HG02870 (cell line): ENCODE data around the gene IFI27L2.
"Not testable (repeated sequence)": the region's sequence is repeated elsewhere in the genome, so short reads cannot be mapped to it uniquely, and the experiment has no call there.

Source experiments
- ATAC-seq: cut with Tn5 transposase; IDR thresholded peaks from one replicate; pipeline ENCODE4 v1.9.1; 2021; ENCODE audit warnings: mild to moderate bottlenecking, moderate library complexity; ENCODE audit not compliant: unreplicated experiment

IFI27L2 gene, protein sequence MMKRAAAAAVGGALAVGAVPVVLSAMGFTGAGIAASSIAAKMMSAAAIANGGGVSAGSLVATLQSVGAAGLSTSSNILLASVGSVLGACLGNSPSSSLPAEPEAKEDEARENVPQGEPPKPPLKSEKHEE

GRCh38 chr14:94129111-94129757, at the start of gene IFI27L2:
IFI27L2 (minus strand) TSS chr14:94129604; CDS start chr14:94129564, 40 bp downstream.
- peak; percentile 94 for ATAC-seq

DNA sequence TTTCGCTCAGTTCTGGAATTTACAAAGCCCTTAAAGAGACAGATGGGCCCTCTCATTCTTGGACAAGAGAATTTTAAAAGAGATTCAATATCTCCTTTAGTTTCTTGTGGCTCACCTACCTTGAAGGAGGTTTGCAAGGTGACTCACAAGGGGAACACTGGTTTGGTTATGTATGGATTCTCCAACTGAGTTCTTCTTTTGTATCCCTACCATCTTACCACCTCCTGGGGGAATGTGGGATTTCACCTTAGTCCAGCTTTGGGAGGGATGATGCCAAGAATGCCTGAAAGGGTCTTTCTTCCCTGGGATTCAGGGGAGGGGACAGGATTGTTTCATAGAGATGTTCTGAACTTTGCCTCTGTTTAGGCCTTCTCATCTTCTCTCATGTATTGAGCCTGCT, 48.4 kb upstream of the IFI27L2 start:
- ATAC-seq: no peak

DNA sequence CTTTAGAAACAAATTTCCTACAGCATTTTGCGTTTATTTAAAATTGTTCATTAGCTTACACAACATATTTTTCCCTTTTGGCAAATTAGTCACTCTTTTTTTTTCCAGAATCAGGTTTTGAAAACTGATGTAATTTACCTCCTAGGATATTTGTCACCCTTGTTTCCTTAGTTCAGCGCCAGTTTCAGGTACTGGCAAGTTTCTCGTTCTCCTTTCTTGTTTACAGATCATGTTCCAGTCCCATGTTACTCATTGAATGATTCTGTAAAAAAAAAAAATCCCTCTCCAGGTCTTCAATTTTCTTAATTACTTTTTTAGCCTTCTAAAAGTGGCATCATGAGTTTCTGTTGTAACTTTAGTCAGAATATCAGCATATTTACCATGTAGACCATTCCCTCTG, 47.4 kb upstream of the IFI27L2 start:
- no peak for ATAC-seq

DNA sequence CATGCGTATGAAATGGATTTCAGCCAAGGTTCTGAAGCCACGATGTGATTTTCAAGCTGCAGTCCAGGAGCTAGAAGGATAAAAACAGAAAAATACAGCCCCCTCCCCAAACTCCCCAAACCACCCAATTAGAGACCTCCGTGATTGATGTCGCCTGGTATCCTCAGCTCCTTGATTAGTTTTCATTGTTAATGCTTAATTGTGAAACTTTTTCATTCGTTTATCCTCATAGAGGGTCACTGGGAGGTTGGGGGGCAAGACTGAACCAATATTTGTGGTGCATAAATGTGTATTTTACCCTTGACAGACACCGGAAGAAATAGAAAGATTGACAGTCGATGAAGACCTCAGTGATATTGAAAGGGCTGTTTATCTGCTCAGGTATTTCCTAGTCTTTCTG, 46.3 kb upstream of the IFI27L2 start:
- ATAC-seq: no peak

GRCh38 chr14:94175011-94175745, 45.8 kb upstream of the IFI27L2 start:
- ATAC-seq: no peak

- no peak for ATAC-seq
These were observed 45.2 kb upstream of the IFI27L2 start for GRCh38 chr14:94174604-94175010.

DNA sequence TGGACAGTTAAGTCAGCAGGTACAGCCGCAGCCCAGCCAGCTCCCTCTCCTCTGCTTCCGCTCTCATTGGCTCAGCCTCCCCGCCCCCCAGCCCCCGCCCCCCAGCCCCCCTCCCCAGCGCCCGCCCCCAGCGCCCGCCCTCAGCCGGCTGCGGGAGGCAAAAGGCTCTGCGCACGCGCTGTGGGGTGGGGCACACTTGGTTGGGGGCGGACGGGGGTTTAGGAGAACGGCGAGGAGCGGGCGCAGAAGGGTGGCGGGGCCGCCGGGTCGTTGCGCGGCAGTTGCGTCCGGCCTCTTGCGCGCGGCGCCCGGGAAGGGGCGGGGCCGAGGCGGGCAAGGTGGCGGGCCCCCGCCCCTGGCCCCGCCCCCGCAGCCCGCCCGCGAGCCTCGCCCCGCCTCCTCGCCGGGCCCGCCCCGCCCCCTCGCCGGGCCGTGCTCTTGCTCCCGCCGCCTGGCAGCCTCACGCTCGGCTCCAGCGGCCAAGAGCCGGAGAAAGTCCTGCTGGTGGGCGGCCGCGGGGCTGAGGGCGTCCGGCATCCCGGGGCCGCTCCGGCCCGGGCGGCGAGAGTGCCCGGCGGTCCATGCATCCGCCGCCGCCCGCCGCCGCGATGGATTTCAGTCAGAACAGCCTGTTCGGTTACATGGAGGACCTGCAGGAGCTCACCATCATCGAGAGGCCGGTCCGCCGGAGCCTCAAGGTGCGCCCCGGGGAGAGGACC, 44.6 kb upstream of the IFI27L2 start, which contains the start of gene PPP4R4:
Gene PPP4R4, plus strand, starts transcription at position 438 of the 719 bp plus-strand sequence. Its CDS starts 144 bp downstream, at position 582.
- peak; percentile 82 for ATAC-seq

GRCh38 chr14:94173471-94173884, 44.1 kb upstream of the IFI27L2 start:
- ATAC-seq: no peak

DNA sequence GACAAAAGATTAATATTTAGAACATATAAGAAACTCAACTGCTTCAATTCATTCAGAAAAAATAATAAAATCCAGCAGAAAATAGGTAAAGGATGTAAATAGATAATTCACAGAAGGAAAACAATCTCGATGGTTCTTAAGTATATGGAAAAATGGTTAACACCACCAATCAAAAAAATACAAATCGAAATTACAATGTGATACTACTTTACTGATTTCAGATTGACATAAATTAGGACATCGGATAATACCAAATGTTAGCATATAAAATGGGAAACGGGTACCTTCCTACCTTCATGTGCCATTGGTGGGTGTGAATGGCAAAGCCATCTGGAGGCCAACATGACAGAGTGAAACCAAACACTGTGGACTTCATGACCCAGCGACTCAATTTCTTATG, 43.1 kb upstream of the IFI27L2 start:
- no peak for ATAC-seq

- no peak for ATAC-seq
These were observed 41.8 kb upstream of the IFI27L2 start for GRCh38 chr14:94171208-94171607.

DNA sequence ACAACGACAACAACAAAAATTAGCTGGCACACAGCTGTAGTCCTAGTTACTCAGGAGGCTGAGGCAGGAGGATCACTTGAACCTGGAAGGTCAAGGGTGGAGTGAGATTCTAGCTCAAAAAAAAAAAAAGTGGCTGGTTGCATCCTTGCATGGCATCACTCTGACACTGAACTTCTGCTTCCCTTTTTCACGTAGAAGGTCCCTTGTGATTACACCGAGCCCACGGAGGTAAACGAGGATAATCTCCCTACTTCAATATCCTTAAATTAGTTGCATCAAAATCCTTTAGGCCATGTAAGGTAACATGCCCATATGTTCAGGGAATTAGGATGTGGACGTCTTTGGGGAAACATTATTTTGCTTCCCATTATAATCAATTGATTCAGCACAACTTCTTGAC, 40.7 kb upstream of the IFI27L2 start:
- no peak for ATAC-seq

- ATAC-seq: no peak
These were observed 36.3 kb upstream of the IFI27L2 start for GRCh38 chr14:94165744-94166143.

DNA sequence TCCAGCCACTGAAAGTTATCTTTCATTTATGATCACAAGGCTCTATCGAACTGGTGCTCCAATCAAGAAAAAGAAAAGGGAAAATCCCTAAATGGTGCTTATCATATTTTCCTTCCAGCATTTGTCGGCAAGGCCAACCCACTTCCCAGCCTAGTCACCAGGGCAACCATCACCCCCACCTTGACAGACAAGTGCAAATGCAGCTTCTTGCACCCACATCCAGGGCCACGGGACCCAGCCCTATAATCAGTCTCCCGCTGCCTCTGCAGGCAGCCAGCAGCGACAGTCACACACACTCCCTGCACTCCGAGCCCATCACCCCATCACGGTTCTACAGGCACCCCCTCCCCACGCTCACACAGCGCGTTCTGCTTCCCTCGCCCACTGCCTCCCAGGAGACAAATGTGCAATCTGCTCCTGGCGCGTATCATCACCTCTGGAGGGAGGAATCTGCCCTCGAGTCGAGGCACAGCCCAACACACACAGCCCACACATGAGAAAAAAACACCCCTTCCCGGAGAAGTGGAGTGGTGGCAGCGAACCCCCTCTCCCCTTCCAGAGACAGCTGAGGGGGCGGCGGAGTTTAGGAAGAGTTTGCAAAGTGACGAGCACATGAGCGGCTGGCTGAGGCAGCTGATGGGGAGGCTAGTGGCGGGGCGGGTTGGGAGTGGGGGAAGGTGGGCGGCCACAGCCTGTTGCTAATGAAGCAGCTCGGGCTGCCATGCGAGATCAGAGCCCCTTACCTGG, 35.5 kb upstream of the IFI27L2 start:
- no peak for ATAC-seq

- ATAC-seq: no peak
These were observed 34.4 kb upstream of the IFI27L2 start for GRCh38 chr14:94163796-94164195.

- ATAC-seq: no peak
These were observed 33.1 kb upstream of the IFI27L2 start for GRCh38 chr14:94162466-94162865.

- ATAC-seq: no peak
These were observed 32.6 kb upstream of the IFI27L2 start for GRCh38 chr14:94161981-94162380.

DNA sequence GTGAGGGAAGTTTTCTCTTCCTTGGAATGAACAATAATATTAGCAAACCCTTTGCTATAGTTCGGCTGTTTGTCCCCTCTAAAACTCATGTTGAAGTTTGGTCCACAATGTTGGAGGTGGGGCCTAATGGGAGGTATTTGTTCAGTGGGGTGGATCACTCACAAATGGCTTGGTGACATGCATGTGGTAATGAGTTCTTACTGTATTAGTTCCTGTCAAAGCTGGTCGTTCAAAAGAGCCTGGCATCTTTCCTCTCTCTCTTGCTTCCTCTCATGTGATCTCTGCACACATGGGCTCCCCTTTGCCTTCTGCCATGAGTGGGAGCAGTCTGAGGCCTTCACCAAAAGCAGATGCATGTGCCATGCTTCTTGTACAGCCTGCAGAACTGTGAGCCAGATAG, 31.7 kb upstream of the IFI27L2 start:
- no peak for ATAC-seq

GRCh38 chr14:94158239-94158883, 29.0 kb upstream of the IFI27L2 start:
- ATAC-seq: no peak

DNA sequence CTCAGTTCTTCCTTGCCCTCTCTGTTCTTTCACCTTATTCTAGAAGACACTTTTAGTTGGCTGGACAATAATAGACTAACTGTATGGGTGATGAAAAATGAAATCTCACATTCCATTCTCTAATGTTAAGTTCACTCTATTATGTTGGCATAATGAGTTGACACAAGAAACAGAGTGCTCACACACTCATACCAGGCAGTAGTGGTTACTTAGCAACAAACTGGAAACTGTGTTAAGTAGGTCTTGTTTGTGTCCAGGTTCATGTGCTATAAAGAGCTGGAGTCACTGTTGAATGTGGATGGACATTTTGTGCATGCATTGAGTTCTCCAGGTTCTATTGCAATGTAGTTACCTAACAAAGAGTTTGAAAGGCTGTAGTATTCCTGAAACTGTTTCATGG, 27.8 kb upstream of the IFI27L2 start:
- ATAC-seq: no peak

- not testable (repeated sequence) for ATAC-seq
These were observed 26.7 kb upstream of the IFI27L2 start for GRCh38 chr14:94156143-94156542.
